ENCODE results near the gene JAML.

GRCh38 chr11:118236170-118236569, 11.4 kb upstream of the JAML start:
- no peak for TF ChIP-seq CTCF (IDR thresholded peaks at IDR 0.05)
- TF ChIP-seq POLR2A (IDR thresholded peaks at IDR 0.05), result no peak
